HFF-Myc (cell line): ENCODE measurements around the gene GSG1L.

ENCODE experiments used
- DNase-seq: peaks from one replicate; pipeline ENCODE4 v3.0.0-alpha.2; 2011; ENCODE audit warnings: low read depth; ENCODE audit errors: extremely low read depth
- H3K4me3 ChIP-seq: replicated peaks from 2 replicates; pipeline ENCODE4 v1.5.1; 2011; ENCODE audit warnings: low read depth, mild to moderate bottlenecking, control low read depth, low read length
- CTCF ChIP-seq: IDR thresholded peaks from 2 replicates; pipeline ENCODE4 v1.5.1; 2012; ENCODE audit warnings: mild to moderate bottlenecking, low read depth, low read length, control low read depth; ENCODE audit errors: missing control alignments

GSG1L gene

GRCh38 chr16:28063591-28064061 is at the start of gene GSG1L:
GSG1L (minus strand) TSS chr16:28063714; CDS start chr16:28063424, 290 bp downstream.
- DNase-seq = no peak
- no peak within 1 kb of the TSS for H3K4me3 ChIP-seq

GRCh38 chr16:28112908-28113307 is 49.4 kb upstream of the GSG1L start:
- TF ChIP-seq CTCF = no peak
- H3K4me3 ChIP-seq = no peak overlapping the region
- no peak for DNase-seq

More at GRCh38 chr16:28063591-28064061, at the start of gene GSG1L:
- no peak for TF ChIP-seq CTCF

GRCh38 chr16:28110977-28111376 is 47.5 kb upstream of the GSG1L start:
- no peak for TF ChIP-seq CTCF
- no peak overlapping the region for H3K4me3 ChIP-seq
- no peak for DNase-seq

GRCh38 chr16:28110479-28110878 is 47.0 kb upstream of the GSG1L start:
- TF ChIP-seq CTCF = no peak
- no peak for DNase-seq
- no peak overlapping the region for H3K4me3 ChIP-seq

- TF ChIP-seq CTCF = no peak
- no peak overlapping the region for H3K4me3 ChIP-seq
- no peak for DNase-seq
These were observed 46.6 kb upstream of the GSG1L start for GRCh38 chr16:28110074-28110473.

- TF ChIP-seq CTCF = no peak
- DNase-seq = no peak
These were observed 45.2 kb upstream of the GSG1L start for GRCh38 chr16:28108590-28109247.

GRCh38 chr16:28107232-28107631 is 43.7 kb upstream of the GSG1L start:
- H3K4me3 ChIP-seq = no peak overlapping the region
- TF ChIP-seq CTCF = no peak
- no peak for DNase-seq

More at GRCh38 chr16:28108590-28109247, 45.2 kb upstream of the GSG1L start:
- H3K4me3 ChIP-seq = no peak overlapping the region
